Mesodermal cell (in vitro differentiated cells): ENCODE measurements around the gene LATS2. TPM values are rescaled to one million over a fixed set of nuclear protein-coding genes. Genes with fewer than 3 reads are reported as not detected.

Experiments used
- H3K27ac ChIP-seq: 2 replicates; pipeline ENCODE4 v1.7.0; 2013; ENCODE audit warnings: mild to moderate bottlenecking, low read depth, low read length, moderate library complexity; ENCODE audit not compliant: severe bottlenecking
- H3K36me3 ChIP-seq: 2 replicates; pipeline ENCODE4 v1.7.1; 2013; ENCODE audit warnings: mild to moderate bottlenecking, low read length, moderate library complexity; ENCODE audit not compliant: control insufficient read depth, insufficient read depth
- H3K4me1 ChIP-seq: one replicate; pipeline ENCODE4 v1.7.1; 2013; ENCODE audit warnings: mild to moderate bottlenecking, low read length; ENCODE audit not compliant: insufficient read depth, control insufficient read depth, poor library complexity, severe bottlenecking
- H3K4me3 ChIP-seq: 2 replicates; pipeline ENCODE4 v1.7.0; 2013; ENCODE audit warnings: low read length, control low read depth, mild to moderate bottlenecking; ENCODE audit not compliant: insufficient read depth, poor library complexity, severe bottlenecking; ENCODE audit errors: extremely low read depth
- H3K9me3 ChIP-seq: 2 replicates; pipeline ENCODE4 v1.7.1; 2013; ENCODE audit warnings: mild to moderate bottlenecking, low read length, moderate library complexity; ENCODE audit not compliant: control insufficient read depth
- WGBS, 2 experiments: methylation state at CpG; one replicate each; pipeline ENCODE4 v1.1.5; 2013; ENCODE audit warnings: missing lambda C conversion rate in 2 of 2; ENCODE audit not compliant: insufficient coverage in 2 of 2; 5-methylcytosine and 5-hydroxymethylcytosine counted together
- polyA plus RNA-seq, 2 experiments: library from polyadenylated mRNA; stranded (reverse); fragments of 50-300 nt; gene quantifications; one replicate each; pipeline ENCODE4 v1.2.3, GENCODE V29; 2013

Gene LATS2
- 19.8 TPM for polyA plus RNA-seq (2013, experiment 1 of 2)
- 18.3 TPM for polyA plus RNA-seq (2013, experiment 2 of 2)

DNA sequence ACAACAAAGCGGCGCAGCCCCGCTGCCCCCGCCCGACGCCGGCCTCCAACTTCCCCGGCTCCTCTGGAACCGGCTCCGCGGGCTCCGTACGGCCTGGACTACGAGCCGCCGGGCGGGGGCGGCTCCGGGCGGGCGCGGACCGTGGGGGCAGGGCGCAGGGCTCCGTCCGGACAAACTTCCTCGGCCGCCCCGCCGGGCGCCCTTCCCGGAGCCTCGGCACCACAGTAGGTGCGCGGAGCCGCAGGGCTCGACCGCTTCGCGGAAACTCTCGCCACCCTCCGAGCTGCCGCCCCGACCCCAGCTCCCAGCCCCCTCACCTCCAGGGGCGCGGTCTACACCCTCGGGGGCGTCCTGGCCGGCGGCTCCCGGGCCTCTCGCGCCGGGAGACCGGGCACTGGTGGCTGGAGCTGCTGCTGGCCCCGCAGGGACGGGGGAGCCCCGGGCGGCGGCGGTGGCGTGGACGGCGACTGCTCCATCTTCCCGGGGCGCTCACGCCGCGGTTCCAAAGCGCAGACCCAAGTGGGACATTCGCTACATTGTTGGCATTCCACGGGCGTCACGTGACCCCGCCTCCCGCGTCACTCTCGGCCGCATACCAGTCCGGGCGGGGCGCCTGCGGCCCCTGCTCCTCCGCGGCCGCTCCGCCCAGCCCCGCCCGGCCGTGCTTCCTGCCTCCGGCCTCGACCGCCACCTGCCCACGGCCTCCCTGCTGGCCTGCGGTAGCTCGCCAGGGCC lies at the start of gene LATS2:
LATS2 (minus strand) TSS at position 558 of the 735 bp plus-strand sequence. CDS start 15,560 bp downstream, outside the sequence.
- peak within 1 kb of the TSS; percentile 82 for H3K4me3 ChIP-seq
- H3K4me1 ChIP-seq = peaks cover 17% of the 10 kb centered on the region
- WGBS, 2 experiments = 0% methylated on average over 83 to 84 of the region's 96 CpGs
- H3K36me3 ChIP-seq = peaks cover 15% of the 10 kb centered on the region
- no peaks in the 10 kb centered on the region for H3K9me3 ChIP-seq
- peak within 1 kb of the TSS; percentile 100 for H3K27ac ChIP-seq

DNA sequence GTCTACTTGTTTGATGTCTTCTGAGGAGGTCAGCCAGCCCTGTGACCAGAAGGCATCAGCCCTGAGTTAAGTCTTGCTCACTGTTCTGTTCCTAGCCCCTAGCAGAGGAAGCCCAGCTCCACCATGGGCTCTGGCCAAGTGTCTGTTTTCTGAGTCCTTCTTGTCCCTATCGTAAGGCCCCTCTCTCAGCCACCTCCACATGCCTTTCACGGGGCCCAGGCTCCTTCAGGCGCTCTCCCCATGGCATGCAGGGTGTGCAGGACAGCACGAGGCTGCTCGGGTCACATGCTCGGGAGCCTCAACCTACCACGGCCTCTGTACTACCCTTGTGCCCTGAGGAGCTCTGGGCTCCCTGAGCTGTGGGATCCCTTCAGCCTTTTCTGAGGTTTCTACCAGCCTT lies 47.8 kb upstream of the LATS2 start:
- 91 to 98% methylated on average over 7 of the region's 7 CpGs for WGBS, 2 experiments
- H3K4me3 ChIP-seq = no peak overlapping the region
- no peaks in the 10 kb centered on the region for H3K9me3 ChIP-seq
- no peak overlapping the region for H3K27ac ChIP-seq
- H3K36me3 ChIP-seq = no peaks in the 10 kb centered on the region
- H3K4me1 ChIP-seq = no peaks in the 10 kb centered on the region

DNA sequence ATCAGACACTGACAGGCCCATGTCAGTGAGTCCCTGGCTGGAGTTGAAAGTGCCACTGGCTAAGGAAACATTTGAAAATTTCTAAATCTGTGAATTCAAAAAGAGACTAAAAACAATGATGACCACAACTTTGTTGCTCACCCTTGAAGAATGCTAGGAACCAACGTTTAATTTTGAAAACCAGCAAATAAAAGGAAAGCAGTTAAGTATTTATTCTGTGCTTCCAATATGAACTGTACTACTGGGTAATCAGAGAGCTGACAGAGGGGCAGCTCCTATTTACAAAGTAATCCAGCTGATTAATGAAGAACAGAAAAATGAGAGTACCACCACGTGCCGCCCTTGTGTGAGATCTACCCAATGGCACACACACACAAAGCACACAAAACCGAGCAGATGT lies 44.7 kb upstream of the LATS2 start:
- 83% methylated on average over 3 of the region's 4 CpGs; no CpG with 5 or more reads in 1 of the 2 experiments for WGBS, 2 experiments
- no peaks in the 10 kb centered on the region for H3K9me3 ChIP-seq
- no peak overlapping the region for H3K4me3 ChIP-seq
- H3K36me3 ChIP-seq = no peaks in the 10 kb centered on the region
- H3K27ac ChIP-seq = no peak overlapping the region
- H3K4me1 ChIP-seq = no peaks in the 10 kb centered on the region

DNA sequence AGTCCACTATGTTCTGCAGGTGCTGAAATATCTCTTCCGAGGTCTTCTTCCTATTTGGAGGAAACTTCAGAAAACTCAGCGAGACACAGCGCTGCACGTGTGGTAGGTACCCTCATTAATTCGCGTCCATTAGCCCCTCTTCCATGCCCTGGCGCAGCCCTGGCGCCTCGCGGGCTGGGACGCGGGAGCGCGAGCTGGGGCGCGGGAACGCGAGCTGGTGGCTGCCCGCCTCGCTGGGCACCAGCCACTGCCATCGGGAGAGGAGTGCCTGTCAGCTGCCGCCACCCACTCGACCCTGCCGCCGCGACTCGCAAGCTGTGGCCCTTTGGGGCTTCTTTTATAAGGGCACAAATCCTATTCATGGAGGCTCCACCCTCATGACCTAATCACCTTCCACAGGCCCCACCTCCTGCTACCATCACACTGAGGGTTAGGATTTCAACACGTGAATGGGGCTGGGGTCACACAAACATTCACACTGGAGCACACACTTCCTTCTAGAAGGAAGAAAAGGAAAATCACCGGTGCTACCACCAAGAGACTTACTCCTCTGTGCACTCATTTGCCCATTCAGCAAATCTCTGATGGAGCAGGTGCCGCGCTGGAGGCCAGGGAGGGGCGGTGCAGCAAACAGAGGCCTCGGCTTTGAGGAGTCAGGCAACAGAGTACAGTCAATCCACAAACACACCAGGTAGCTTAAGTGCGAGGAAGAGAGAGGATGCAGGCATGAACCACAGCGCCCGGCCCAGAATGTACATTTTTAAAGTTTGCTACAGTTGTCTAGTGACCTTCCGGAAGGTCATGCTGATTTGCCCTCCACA lies 43.0 kb upstream of the LATS2 start:
- H3K4me3 ChIP-seq = no peak overlapping the region
- WGBS, 2 experiments = 92 to 99% methylated on average over 21 to 33 of the region's 37 CpGs
- H3K27ac ChIP-seq = no peak overlapping the region
- H3K9me3 ChIP-seq = no peaks in the 10 kb centered on the region
- no peaks in the 10 kb centered on the region for H3K4me1 ChIP-seq
- no peaks in the 10 kb centered on the region for H3K36me3 ChIP-seq

DNA sequence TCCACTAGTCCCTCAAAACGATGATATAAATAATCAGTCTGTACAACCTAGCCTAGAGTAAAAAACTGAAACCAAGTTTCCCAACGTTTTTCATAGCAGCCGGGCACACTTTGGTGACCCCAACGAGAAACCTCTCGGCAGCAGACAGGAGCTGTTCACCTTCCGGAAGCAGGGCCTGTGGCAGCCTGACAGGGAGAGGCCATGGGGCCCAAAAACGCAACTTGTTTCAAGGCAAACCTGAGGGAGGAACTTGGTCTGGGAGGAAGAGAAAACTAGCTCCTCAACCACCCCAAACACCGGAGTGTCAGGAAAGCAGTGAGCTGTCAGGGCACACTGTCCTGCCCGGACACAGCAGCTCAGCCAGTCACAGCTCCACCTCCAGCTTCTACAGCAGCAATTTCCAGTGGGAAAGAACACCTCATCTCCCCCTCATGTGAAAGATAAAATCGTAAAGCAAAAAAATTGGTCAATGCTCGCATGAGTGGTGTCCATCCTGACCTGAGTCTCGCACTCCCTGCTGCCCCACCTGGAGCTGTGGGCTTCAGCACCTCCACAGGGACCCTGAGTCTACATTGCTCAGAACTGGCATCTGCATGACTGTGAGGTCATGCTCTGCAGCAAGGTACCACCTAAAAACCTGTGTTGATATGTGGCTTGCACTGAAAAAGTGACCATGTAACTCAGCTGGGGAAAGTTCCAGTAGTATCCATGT lies 40.6 kb upstream of the LATS2 start:
- H3K4me1 ChIP-seq = no peaks in the 10 kb centered on the region
- H3K27ac ChIP-seq = no peak overlapping the region
- H3K36me3 ChIP-seq = no peaks in the 10 kb centered on the region
- H3K4me3 ChIP-seq = no peak overlapping the region
- 86 to 90% methylated on average over 9 of the region's 12 CpGs for WGBS, 2 experiments
- no peaks in the 10 kb centered on the region for H3K9me3 ChIP-seq

DNA sequence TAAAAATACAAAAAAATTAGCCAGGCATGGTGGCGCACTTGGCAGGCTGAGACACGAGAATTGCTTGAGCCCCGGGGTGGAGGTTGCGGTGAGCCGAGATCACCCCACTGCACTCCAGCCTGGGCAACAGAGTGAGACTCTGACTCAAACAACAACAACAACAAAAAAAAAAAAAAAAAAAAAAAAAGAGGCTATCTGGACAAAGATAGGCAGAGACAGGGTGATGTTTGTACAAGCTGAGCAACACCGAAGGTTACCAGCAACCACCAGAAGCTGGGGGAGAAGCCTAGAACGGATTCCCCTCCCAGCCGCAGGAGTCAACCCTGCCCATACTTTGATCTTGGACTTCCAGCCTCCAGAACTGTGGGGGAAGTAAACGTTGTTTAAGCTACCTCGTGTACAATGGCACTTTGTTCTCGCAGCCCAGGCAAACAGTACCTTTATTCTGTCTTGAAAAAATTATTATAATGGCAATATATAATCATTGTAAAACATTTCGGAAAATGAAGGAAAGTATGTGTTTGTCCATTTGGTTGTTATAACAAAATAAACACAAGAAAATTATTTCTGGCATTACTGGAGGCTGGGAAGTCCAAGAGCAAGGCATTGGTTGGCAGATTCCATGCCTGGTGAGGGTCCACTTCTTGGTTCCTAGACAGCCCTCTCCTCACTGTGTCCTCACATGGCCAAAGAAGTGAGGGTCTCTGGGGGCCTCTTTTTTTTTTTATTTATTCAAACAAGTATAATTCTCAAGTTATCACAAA lies 39.8 kb upstream of the LATS2 start:
- no peak overlapping the region for H3K4me3 ChIP-seq
- 84 to 94% methylated on average over 4 to 5 of the region's 12 CpGs for WGBS, 2 experiments
- H3K27ac ChIP-seq = no peak overlapping the region
- H3K36me3 ChIP-seq = no peaks in the 10 kb centered on the region
- no peaks in the 10 kb centered on the region for H3K9me3 ChIP-seq
- H3K4me1 ChIP-seq = no peaks in the 10 kb centered on the region

DNA sequence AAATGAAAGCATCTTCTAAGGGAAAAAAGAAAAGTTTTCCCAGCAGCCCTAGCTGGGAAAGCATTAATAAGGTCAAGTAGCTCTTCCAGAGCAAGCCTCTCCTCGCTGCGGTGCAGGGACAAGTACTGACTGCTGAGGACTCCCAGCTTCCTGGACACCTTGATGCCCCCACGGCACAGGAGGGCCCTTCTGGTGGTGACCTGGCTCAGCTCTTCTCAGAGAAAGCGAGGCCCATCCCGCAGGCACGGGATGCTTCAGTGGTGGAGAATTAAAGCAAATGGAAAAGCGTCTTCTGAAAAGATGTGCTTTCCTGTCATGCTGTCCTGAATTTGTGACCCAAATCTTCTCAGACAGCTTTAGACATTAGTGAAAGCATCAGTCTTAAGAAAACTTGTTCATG lies 38.8 kb upstream of the LATS2 start:
- Histone ChIP-seq H3K4me3 (no peak overlapping the region), H3K4me1 (no peaks in the 10 kb centered on the region), H3K9me3 (no peaks in the 10 kb centered on the region), H3K27ac (no peak overlapping the region), H3K36me3 (no peaks in the 10 kb centered on the region)
- 94% methylated on average over 5 to 7 of the region's 7 CpGs for WGBS, 2 experiments

DNA sequence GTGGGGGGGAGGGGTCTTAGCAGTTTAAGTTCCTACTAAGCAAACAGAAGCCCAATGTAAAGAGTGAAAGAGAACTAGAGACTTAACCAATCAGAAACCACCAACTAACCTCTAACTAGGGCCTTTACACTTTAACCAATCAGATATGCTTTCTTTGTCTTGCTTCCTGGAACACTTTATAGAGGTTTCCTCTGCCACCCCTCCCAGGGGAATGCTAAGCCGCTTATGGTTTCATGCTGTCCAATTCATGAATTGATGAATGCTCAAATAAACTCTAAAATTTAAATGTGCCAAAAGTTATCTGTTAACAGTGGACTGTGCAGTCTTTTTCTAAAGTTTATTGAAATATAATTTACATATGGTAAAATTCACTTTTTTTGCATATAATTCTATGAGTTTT lies 33.9 kb upstream of the LATS2 start:
- Histone ChIP-seq H3K4me3 (no peak overlapping the region), H3K9me3 (no peaks in the 10 kb centered on the region), H3K27ac (no peak overlapping the region), H3K36me3 (no peaks in the 10 kb centered on the region), H3K4me1 (no peaks in the 10 kb centered on the region)
- no CpG with 5 or more reads among the region's 1 CpG for WGBS, 2 experiments

DNA sequence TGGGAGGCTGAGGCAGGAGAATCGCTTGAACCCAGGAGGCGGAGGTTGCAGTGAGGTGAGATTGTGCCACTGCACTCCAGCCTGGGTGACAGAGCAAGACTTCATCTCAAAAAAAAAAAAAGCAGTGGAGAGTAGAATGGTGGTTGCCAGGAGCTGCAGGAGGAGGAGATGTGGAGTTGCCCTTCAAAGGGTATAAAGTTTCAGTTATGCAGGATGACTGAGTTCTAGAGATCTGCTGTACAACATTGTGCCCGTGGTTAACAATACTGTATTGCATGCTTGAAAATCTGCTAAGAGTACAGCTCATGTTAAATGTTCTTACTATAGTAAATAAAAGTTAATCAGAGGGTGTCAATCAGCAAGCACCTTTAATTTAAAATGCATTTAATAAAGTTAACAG lies 28.4 kb upstream of the LATS2 start:
- 100% methylated on average over 2 of the region's 3 CpGs; no CpG with 5 or more reads in 1 of the 2 experiments for WGBS, 2 experiments
- H3K36me3 ChIP-seq = no peaks in the 10 kb centered on the region
- no peaks in the 10 kb centered on the region for H3K9me3 ChIP-seq
- H3K4me1 ChIP-seq = no peaks in the 10 kb centered on the region
- no peak overlapping the region for H3K27ac ChIP-seq
- H3K4me3 ChIP-seq = no peak overlapping the region

DNA sequence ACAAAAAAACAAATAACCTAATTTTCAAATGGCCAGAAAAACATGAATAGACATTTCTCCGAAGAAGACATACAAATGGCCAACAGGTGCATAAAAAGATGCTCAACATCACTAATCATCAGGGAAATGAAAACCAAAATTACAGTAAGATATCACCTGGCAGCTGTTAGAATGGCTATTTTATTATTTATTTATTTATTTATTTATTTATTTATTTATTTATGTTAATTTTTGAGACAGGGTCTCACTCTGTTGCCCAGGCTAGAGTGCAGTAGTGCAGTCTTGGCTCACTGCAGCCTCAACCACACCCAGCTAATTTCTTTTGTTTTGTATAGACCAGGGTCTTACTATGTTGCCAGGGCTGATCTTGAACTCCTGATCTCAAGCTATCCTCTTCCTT lies 27.1 kb upstream of the LATS2 start:
- H3K4me1 ChIP-seq = no peaks in the 10 kb centered on the region
- no peaks in the 10 kb centered on the region for H3K9me3 ChIP-seq
- no peaks in the 10 kb centered on the region for H3K36me3 ChIP-seq
- no peak overlapping the region for H3K27ac ChIP-seq
- WGBS, 2 experiments = 80% methylated on average over 1 of the region's 1 CpG; no CpG with 5 or more reads in 1 of the 2 experiments
- H3K4me3 ChIP-seq = no peak overlapping the region
